Umbilical cord (tissue), 2 donors: ENCODE measurements around the gene CPAMD8. TPM values are rescaled to one million over a fixed set of nuclear protein-coding genes. Genes with fewer than 3 reads are reported as not detected.

Experiments
- DNase-seq: peaks from one replicate; pipeline ENCODE4 v3.0.0-alpha.2; 2015; ENCODE audit warnings: low spot score
- total RNA-seq: library from RNA; depleted of rRNA; stranded (reverse); fragments of >200 nt; gene quantifications from one replicate; pipeline ENCODE4 v1.2.3, GENCODE V29; 2014; ENCODE audit warnings: low replicate concordance; ENCODE audit not compliant: insufficient read depth

CPAMD8 gene
- total RNA-seq, 1 donor from 2014 or later = 11.3 TPM

DNA sequence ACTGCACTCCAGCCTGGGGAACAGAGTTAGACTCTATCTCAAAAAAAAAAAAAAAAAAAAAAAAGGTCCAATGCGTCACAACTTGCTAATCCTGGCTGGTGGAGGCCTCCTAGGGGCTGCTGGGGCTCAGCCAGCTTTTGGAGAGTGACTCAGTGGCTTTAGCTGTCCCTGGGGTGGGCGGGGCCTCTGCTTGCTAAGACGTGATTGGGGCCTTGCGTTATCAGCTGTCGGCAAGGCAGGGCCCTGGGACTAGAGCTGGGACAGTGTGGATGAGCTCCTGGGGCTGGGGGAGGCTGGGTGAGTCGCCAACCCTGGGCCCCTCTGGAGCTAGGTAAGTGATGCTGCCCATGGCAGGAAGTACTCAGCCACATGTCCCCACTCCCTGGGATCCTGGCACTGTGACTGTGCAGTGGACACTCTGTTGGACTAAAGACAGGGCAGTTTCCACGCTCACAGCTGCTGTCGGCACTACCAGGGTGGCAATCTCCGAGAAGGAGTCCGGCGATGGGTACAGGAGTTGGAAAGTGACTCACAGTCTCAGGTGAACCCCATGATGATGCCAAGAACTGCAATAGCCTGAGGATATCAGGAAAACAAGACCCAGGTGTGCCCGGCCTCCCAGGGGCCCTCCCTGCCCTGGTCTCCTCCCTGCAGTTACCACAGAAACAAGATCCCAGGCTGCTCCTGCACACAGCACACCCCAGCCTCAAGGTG is 105.6 kb downstream of the CPAMD8 start:
- DNase-seq = no peak

DNA sequence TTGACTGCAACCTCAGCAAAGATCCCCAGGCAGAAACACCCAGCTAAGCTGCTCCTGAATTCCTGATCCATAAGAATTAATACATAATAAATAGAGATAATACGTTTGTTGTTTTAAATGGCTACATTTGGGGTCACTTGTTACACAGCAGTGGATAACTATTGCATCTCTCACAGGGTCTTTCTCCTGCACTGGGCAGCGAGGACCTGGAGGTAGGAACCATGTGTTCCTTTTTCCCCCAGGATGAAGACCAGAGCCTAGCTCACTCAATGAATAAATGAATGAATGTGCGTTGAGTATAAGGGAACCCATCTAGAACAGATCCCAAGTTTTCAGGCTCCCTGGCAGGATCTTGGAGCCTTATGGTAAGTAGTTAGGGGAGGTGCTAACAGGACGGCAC is 107.1 kb downstream of the CPAMD8 start:
- DNase-seq = no peak

DNA sequence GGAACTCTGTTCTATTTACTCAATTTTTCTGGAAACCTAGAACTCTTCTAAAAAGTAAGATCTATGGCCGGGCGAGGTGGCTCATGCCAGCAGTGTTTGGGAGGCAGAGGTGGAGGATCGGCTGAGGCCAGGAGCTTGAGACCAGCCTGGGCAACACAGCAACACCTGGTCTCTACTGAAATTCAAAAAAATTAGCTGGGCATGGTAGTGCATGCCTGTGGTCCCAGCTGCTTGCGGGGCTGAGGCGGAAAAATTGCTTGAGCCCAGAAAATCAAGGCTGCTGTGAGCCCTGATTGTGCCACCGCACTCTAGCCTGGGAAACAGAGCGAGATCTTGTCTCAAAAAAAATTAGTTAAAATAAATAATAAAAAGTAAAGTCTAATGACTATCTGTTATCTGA is 109.2 kb downstream of the CPAMD8 start:
- DNase-seq = no peak

DNA sequence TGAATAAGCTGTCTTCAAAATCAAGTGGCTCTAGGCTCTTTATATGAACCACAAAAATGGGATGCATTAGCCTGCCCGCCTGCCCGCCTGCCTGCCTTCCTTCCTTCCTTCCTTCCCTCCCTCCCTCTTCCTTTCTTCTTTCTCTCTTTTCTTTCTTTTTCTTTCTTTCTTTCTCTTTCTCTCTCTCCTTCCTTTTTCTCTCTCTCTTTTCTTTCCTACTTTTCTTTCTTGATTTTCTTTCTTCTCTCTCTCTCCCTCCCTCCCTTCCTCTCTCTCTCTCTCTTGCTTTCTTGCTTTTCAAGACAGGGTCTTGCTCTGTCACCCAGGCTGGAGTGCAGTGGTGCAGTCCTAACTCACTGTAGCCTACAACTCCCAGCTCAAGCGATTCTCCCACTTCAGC is 110.9 kb downstream of the CPAMD8 start:
- DNase-seq = no peak

DNA sequence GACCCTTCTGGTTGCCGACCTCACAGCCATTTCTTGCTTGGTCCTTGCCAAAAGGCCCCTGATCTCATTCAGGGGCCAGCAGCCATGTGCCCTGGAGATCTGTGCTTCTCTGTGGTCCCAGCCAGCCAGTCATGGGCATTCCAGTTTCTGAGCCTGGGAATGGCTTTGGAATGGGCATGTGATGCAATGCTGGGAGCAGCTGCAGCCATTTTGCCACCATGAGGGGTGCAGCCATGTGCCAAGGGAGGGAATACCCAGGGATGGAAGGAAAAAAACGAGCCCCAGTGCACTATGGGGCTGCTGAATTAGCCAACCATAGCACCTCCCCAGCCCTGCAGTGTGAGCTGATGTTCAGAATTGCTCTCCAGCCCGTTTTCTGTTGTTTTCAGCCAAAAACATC is 111.5 kb downstream of the CPAMD8 start:
- DNase-seq = no peak

DNA sequence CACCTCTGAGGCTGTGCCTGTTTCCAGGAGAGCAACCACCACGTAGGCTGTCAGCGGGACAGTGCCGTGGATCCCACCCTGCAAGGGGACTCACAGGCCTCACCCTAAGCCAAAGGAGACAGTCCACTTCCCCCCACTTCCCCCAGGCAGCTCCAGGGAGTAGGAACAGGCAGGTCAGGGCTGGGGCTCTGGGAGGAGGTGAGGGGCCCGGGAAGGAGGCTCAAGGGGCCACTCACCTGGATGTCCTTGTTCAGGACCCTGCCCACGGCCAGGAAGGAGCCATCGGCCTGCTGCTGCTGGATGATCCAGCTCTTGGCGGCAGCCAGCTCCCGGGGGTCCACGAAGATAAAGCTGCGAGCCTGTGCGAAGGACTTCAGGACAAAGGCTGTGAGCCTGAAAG is 112.2 kb downstream of the CPAMD8 start:
- DNase-seq = no peak

DNA sequence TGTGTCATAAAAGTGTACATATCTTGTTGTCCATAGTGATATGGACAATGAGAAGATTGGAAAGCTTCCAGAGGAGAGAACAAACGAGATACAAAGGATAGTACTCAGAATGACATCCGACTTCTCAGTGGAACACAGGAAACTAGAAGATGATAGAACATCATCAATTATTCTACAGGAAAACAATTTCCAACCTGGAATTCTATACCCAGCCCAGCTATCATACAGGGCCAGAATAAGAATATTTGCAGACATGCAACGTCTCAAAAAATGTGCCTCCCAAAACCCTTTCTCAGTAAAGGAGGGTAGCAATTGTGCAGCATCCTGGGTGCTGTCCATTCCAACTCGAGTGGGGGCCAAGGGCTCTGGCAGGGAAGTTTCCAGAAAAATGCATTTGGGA is 113.8 kb downstream of the CPAMD8 start:
- no peak for DNase-seq

DNA sequence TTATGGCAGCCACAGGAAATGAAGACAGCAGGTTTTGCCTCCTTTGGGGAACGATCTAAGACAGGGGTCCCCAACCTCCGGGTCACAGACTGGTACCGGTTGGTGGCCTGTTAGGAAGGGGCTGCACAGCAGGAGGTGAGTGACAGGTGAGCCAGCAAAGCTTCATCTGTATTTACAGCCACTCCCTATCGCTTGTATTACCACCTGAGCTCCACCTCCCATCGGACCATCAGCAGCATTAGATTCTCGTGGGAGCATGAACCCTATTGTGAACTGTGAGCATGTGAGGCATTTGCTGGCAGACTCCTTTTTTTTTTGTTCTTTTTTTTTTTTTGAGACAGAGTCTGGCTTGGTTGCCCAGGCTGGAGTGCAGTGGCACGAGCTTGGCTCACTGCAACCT is 115.6 kb downstream of the CPAMD8 start:
- no peak for DNase-seq

DNA sequence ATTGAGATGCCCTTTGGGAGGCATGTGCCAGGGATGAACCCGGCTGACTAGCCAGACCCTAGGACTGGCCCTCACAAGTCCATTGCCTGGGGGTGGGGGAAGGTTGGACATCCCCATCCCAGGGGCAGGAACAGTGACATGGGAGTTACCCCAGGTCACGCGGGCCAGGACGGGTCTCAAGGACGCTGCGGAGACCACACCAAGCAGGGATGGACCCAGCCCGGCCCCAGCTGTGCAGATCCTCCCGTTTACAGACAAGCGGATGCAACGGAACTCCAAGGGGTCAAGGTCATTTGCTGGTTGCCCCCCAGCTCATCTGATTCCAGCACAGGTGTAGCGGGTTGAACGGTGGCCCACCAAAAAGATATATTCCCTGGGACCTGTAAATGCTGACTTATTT is 117.9 kb downstream of the CPAMD8 start:
- no peak for DNase-seq

DNA sequence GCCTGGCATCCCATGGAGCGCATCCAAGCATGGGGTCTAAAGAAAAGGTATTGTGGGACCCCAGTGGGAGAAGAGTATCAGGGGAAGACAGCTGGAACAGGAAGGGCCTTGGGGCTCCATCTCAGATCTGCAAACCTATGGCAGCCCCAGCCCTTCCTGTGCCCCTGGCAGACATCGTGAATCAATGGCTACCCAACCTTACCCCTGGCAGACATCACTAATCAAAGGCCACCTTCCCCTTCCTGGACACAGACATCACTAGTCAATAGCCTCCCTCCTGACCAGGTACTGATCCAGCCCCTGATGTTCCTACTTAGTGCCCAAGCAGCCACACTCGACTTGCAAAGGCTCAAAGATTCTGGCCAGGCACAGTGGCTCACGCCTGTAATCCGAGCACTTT is 122.0 kb downstream of the CPAMD8 start:
- no peak for DNase-seq

DNA sequence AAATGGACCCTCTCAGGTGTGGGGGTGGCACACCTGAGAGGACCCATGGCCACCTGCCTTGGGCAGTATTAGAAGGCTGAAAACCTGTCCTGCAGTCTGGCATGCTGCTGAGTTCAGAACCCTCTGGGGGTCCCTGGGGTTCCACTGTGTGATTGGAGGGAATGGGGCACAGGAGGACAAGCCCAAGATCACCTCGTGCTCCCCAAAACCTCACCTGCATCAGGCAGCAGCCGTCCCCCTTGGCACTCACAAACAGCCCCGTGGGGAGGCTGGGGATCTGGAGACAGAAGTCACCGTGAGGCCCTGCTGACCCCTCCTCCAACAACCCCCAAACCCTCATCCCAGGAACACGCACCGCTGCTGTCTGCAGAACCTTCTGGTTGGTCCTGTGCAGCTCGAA is 123.3 kb downstream of the CPAMD8 start:
- no peak for DNase-seq

DNA sequence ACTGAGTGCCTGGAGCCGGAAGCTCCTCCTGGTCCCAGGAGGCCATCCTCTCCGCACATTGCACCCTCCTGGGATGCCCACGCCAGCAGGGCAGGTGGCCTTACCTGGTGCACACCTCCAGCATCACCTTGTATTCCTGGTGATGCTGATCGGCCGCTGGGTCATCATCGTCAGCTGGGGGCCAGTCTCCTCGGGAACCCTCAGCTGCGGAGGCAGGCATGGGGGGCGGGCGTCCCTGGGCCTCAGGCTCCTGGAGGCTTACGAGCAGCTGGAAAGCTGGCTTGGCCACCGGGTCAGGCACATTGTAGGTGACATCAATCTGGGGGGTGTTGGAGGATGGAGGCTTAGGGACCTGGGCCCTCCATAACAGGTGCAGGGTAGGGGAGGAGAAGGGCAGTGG is 124.1 kb downstream of the CPAMD8 start:
- no peak for DNase-seq

DNA sequence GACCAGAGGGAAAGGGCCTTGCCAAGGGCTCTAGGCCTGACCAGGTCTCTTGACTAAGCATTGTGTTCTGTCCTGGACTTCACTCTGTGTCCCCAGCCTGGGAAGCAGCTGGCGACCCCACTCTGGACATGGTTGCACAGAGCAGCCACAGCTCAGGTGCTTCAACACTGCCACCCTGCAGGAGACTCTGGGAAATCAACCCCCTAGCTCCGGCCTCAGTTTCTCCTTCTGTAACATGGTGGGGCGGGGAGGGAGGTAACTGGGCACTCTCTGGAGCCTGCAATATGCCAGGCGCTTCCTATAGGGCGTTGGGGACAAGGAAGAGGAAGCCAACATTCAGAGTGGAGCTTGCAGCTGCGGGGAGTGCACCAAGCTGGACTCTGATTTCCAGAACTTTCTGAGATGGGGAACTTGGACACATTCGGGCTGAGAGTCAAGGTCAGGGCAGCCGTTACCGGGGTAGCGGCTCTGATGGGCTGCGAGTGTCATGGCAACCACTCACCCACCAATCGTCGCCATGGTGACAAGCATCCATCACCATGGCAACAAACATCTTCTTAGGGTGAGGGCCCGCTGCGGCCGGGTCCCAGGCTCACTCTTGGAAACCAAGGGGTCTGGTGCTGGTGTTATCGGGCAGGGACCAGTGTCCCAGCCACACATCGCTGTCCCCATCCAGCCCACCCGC is 125.0 kb downstream of the CPAMD8 start:
- no peak for DNase-seq

DNA sequence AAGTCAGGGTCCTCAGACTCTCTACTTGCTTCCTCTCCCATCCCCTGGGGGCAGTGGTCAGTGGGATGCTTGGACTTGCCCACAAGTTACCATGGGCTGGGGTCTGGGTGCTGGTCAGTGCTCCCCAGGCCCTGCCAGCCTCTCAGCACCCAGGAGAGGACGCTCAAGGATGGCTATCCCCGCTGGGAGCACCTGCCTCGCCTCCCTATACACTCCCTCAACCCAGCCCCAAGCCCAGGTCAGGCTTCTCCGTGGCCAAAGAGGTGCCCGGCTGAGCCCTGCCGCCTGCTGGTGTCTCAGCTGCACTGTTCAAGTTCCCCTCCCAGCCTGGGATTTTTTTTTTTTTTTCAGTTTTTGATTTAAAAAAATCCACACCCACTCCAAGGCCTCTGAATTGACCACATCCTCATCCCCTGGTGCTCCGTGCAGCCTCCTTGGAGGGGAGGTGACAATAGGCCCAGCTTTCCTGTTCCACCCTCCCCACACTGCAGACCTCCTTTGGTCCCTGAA is 127.0 kb downstream of the CPAMD8 start:
- DNase-seq = no peak

DNA sequence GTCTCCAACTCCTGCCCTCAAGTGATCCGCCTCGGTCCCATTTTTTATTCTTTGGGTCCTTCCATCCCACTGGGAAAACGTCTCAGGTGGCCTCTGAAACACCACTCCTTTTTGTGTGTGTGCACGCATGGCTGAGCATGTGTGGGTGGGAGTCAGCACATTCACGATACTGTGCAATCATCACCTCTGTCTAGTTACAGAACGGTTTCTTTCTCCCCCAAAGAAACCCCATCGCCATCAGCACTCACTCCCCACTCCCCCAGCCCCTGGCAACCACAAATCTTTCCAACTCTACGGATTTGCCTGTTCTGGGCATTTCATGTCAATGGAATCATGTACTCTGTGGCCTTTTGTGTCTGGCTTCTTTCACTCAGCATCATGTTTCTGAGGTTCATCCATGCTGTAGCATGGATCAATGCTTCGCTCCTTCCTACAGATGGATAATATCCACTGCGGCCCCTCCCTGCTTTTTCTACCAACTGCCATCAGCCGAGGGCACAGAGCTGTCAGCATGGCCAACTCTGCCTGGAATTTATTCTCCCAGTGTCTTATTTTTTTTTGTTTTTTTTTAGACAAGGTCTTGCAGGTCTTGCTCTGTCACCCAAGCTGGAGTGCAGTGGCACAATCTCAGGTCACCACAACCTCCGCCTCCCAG is 128.1 kb downstream of the CPAMD8 start:
- no peak for DNase-seq

DNA sequence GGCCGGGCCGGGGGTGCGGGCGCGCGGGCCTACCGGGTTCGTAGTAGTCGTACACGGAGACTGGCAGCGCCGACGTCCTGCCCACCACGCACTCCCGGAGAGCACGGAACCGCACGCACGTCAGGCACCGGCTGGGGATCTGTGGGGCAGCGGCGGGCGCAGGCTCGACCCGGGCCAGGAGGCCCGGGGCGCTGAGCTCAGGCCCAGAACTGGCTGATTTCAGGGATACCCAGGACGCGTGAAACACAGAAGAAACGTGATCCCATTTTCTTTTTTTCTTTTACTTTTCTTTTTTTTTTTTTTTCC is 128.8 kb downstream of the CPAMD8 start:
- no peak for DNase-seq

DNA sequence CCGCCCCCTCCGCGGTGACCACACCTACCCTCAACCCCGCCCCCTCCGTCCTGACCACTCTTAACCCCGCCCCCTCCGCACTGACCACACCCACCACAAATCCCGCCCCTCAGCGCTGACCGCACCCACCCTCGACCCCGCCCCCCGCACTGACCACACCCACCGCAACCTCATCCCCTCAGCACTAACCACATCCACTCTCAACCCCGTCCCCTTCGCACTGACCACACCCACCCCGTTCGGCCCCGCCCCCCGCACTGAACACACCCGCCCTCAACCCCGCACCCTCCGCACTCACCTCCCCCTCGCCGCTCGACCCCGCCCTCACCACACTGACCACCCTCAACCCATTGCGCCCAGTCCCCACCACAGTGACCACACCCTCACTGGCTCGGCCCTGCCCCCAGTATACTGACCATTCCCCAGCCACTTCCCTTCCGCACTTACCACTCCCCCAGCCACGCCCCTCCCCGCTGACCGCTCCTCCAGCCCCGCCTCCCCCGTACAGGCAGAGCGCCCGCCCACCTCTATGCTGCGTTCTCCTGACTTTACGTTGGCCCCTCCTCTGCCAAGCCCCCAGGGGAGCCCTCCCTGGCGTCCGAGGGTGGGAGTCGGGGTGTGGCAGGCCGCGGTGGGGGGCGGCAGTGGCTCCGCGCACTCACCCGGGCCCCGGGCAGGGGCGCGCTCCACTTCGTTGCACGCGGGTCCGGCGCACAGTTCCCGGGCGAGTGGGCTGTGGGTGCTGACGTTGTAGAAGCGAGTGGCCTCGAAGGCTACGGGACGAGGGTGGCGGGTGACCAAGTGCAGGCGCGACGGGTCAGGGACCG is 129.4 kb downstream of the CPAMD8 start:
- peak; percentile 89 for DNase-seq

DNA sequence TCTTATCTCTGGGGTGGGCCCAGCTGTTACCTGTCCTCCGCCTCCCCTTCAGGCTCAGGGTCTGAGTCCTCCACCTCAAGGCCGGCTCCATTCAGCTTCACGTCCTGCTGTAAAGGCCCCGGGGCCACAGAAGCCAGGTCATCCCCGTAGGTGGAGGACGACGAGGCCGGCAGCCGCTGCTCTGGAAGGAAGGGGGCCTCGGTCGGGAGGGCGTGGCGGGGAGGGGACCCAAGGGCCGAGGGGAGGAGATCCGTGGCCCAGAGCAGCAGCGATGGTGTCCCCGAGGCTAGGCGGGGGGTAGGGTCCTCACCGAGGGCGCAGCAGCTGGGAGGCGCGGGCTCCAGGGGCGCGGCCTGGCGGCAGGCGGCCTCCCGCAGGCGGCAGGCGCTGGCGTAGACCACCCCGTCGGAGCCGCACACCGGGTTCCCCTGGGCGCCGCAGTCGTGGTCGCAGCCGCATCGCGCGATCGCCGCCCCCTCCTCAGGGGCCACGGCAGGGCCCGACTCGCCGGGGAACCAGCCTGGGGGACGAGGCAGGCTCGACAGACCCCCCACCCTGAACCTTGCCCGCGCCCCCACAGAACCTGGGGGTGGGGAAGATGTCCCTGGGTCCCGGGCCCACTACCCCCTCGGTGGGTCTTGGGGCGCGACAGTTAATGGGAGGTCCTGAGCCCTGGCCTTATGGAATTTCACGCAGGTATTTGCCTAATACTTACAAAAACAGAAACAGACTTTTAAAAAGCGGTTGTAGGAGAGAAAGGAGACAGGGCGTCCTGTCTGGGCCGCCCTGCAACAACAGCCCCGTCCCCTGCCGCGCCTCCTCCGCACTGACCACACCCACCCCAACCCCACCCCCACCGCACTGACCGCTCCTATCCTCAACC is 130.2 kb downstream of the CPAMD8 start:
- DNase-seq = no peak

DNA sequence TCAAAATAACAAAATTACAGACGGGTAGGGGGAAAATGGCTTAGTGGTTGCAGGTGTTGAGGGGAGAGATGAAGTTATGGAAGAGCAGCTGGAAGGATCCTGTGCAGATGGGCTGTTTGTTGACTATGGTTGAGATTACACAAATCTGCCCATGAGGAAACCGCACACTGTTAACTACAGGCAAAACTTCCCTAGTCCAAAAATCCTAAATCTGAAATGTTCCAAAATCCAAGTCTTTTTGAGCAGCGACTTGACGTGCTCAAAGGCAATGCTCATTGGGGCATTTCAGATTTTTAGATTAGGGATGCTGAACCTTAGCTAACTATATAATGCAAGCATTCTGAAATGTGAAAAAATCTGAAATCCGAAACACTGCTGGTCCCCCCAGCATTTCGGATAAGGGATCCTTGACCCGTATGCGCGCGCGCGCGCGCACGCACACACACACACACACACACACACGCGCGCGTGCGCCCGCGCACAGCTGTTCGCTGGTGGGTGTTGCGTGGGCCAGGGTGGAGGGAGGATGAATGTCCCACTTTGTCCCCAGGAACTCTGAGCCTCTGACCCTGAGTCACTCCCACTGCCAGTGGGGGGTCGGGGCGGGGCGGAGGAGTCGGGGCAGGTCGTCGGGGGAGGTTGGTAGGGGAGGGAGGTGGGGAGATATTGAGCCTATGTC is 131.0 kb downstream of the CPAMD8 start:
- no peak for DNase-seq

DNA sequence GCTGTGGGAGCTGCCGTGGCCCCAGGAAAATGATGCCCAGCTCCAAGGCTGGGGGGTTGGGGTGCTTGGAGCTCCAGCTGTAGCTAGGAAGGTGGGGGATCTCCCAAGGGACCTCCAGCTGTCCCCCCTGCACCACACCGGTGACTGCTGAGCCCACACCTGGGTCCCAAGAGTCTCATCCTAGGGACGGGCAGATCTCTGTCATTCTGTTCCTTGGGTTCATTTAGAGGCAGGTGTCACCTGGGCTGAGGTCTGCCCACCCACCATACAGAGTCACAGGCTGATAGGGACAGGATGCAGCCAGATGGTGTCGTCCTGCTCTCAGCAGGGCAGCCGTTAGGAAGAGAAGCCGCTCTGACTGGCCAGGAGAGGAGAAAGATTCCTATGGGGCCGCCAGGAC is 132.5 kb downstream of the CPAMD8 start:
- no peak for DNase-seq

DNA sequence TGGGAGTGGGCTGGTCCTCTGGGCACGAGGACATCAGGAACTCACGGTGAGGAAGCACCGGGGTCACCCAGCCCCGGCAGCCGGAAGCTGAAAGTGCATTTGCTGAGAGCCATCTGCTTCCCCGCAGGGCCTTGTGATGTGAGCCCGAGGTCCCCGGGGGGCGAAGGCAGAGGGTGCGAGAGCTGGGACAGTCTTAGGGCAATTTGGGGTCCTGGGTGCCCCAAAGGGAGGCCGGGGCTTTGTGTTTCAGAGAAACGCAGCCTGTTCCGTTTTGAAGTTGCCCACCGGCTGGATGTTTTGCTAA is 133.0 kb downstream of the CPAMD8 start:
- no peak for DNase-seq
